ENCODE data around the gene XPO6.

- TF ChIP-seq CTCF (IDR thresholded peaks at IDR 0.05) (no peak), POLR2A (IDR thresholded peaks at IDR 0.05) (no peak)
These were observed 81.4 kb downstream of the XPO6 start for GRCh38 chr16:28130099-28131088.
